Measurements from ENCODE around the gene SLC6A16.

The SLC6A16 gene

DNA sequence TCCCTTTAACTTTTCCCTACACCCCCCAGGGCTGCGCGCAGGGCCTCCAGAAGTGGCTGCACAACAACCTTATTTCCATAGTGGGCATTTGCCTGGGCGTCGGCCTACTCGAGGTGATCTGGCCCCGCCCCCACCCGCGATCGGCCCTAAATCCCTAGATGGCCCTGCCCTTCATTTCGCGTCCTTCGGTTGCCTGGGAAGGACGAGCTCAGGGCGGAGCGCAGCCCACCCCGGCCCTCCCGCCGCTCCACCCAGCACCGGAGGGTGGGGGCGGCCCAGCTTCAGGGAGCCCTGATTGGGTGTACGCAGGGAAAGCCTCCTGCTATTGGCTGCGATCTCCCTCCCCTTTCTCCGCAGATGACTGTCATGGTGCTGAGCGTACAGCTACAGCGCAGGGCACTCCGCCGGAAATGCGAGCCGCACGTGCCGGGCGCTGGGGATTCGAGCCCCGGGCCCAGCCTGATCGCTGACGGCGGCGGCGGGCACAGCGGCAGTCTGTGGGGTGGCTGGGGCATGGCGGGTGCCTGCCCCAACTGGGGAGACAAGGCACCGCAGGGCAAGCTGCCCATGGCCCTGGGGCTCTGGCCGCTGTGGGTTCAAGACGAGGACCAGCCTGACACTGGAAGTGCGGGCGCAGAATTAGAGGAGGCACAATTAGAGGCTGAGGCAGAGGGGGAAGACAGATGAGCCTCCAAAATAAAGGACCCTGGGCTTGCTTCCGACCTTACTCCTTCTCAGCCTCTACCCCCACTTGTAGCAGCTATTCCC is 14.5 kb upstream of the SLC6A16 start:
- H3K4me3 ChIP-seq (replicated peaks; ENCODE audit: insufficient read depth, low read length), result no peak overlapping the region
- no peak for TF ChIP-seq SPI1 (IDR thresholded peaks at IDR 0.05; ENCODE audit: borderline replicate concordance, low read depth)
- TF ChIP-seq, protein P1, sequence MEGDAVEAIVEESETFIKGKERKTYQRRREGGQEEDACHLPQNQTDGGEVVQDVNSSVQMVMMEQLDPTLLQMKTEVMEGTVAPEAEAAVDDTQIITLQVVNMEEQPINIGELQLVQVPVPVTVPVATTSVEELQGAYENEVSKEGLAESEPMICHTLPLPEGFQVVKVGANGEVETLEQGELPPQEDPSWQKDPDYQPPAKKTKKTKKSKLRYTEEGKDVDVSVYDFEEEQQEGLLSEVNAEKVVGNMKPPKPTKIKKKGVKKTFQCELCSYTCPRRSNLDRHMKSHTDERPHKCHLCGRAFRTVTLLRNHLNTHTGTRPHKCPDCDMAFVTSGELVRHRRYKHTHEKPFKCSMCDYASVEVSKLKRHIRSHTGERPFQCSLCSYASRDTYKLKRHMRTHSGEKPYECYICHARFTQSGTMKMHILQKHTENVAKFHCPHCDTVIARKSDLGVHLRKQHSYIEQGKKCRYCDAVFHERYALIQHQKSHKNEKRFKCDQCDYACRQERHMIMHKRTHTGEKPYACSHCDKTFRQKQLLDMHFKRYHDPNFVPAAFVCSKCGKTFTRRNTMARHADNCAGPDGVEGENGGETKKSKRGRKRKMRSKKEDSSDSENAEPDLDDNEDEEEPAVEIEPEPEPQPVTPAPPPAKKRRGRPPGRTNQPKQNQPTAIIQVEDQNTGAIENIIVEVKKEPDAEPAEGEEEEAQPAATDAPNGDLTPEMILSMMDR (IDR thresholded peaks at IDR 0.05; ENCODE audit: insufficient read depth, low read length), result no peak
- TF ChIP-seq, protein P2, sequence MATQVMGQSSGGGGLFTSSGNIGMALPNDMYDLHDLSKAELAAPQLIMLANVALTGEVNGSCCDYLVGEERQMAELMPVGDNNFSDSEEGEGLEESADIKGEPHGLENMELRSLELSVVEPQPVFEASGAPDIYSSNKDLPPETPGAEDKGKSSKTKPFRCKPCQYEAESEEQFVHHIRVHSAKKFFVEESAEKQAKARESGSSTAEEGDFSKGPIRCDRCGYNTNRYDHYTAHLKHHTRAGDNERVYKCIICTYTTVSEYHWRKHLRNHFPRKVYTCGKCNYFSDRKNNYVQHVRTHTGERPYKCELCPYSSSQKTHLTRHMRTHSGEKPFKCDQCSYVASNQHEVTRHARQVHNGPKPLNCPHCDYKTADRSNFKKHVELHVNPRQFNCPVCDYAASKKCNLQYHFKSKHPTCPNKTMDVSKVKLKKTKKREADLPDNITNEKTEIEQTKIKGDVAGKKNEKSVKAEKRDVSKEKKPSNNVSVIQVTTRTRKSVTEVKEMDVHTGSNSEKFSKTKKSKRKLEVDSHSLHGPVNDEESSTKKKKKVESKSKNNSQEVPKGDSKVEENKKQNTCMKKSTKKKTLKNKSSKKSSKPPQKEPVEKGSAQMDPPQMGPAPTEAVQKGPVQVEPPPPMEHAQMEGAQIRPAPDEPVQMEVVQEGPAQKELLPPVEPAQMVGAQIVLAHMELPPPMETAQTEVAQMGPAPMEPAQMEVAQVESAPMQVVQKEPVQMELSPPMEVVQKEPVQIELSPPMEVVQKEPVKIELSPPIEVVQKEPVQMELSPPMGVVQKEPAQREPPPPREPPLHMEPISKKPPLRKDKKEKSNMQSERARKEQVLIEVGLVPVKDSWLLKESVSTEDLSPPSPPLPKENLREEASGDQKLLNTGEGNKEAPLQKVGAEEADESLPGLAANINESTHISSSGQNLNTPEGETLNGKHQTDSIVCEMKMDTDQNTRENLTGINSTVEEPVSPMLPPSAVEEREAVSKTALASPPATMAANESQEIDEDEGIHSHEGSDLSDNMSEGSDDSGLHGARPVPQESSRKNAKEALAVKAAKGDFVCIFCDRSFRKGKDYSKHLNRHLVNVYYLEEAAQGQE (IDR thresholded peaks at IDR 0.05; ENCODE audit: insufficient replicate concordance, low read depth), result no peak
- TF ChIP-seq GABPA (IDR thresholded peaks at IDR 0.05; ENCODE audit: low read depth), result no peak
- TF ChIP-seq POLR2AphosphoS5 (IDR thresholded peaks at IDR 0.05; ENCODE audit: low read depth), result no peak
- DNase-seq (ENCODE audit: low read depth in 1 of 2, low spot score in 1 of 2), result no peak
- H3K27me3 ChIP-seq (ENCODE audit: insufficient read depth, poor library complexity, severe bottlenecking), result no peaks in the 10 kb centered on the region
- H3K27ac ChIP-seq (replicated peaks), result no peak overlapping the region

DNA sequence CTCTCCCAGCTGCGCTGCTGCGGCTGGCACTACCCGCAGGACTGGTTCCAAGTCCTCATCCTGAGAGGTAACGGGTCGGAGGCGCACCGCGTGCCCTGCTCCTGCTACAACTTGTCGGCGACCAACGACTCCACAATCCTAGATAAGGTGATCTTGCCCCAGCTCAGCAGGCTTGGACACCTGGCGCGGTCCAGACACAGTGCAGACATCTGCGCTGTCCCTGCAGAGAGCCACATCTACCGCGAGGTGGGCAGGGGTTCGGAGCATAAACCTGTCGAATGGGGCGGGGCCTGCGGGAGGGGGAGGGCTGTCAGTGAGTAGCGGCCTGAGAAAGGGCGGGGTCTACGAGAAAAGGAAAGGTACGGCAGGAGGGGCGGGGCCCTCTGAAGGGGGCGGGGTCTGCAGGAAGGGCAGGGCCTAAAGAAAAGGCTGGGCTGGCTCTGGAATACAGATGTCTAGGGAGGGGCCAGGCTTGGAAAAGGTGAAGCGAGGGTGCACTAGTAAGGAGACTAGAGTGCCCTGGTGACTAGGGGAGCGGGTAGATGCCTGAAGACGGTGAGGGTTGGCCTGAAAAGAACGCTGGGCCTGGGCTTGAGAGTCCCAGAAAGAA is 13.8 kb upstream of the SLC6A16 start:
- H3K27ac ChIP-seq (replicated peaks), result no peak overlapping the region
- no peaks in the 10 kb centered on the region for H3K27me3 ChIP-seq (ENCODE audit: insufficient read depth, poor library complexity, severe bottlenecking)
- H3K4me3 ChIP-seq (replicated peaks; ENCODE audit: insufficient read depth, low read length), result no peak overlapping the region
- no peak for TF ChIP-seq SPI1 (IDR thresholded peaks at IDR 0.05; ENCODE audit: borderline replicate concordance, low read depth)
- no peak for TF ChIP-seq GABPA (IDR thresholded peaks at IDR 0.05; ENCODE audit: low read depth)
- no peak for TF ChIP-seq POLR2AphosphoS5 (IDR thresholded peaks at IDR 0.05; ENCODE audit: low read depth)
- TF ChIP-seq, protein P1 (IDR thresholded peaks at IDR 0.05; ENCODE audit: insufficient read depth, low read length), result no peak
- TF ChIP-seq, protein P2 (IDR thresholded peaks at IDR 0.05; ENCODE audit: insufficient replicate concordance, low read depth), result no peak
- no peak for DNase-seq (ENCODE audit: low read depth in 1 of 2, low spot score in 1 of 2)

DNA sequence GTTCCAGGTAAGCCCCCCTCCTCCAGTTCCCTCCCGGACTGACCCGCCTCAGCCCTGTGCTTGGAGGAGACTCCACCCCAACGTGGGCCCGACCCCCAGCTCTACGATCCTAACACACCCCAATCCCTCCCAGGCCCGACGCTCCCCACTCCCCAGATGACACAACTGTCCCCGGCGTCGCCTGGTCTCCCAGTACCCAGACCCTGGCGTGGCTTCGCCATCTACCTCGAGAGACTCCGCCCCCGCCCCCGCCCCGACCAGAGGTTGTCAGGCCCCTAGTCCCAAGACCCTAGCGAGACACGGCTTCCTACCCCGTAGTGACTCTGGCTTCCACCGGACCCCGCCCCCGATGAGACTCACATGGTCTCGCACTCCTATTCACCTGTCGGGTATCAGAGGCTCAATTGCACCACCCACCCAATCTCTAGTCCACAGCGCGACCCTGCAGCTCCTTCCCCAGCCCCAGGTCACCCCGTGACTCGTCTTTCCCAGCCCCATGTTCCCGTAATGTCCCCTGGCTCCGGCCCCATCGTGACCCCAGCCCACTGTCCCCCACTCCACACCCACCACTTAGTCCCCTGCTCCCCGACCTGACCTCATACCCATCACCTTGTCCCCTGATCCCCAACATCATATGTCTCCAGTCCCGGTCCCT is 13.2 kb upstream of the SLC6A16 start:
- TF ChIP-seq GABPA (IDR thresholded peaks at IDR 0.05; ENCODE audit: low read depth), result no peak
- no peak for TF ChIP-seq POLR2AphosphoS5 (IDR thresholded peaks at IDR 0.05; ENCODE audit: low read depth)
- TF ChIP-seq, protein P1 (IDR thresholded peaks at IDR 0.05; ENCODE audit: insufficient read depth, low read length), result no peak
- TF ChIP-seq, protein P2 (IDR thresholded peaks at IDR 0.05; ENCODE audit: insufficient replicate concordance, low read depth), result no peak
- TF ChIP-seq SPI1 (IDR thresholded peaks at IDR 0.05; ENCODE audit: borderline replicate concordance, low read depth), result no peak
- Histone ChIP-seq H3K4me3 (replicated peaks; ENCODE audit: insufficient read depth, low read length) (no peak overlapping the region), H3K27ac (replicated peaks) (no peak overlapping the region), H3K27me3 (ENCODE audit: insufficient read depth, poor library complexity, severe bottlenecking) (no peaks in the 10 kb centered on the region)
- DNase-seq (ENCODE audit: low read depth in 1 of 2, low spot score in 1 of 2), result no peak

Measured in HL-60 (cell line).